Measurements from ENCODE around the gene RAPGEF2. TPM values are rescaled to one million over a fixed set of nuclear protein-coding genes. Genes with fewer than 3 reads are reported as not detected.

RAPGEF2 gene
- polyA plus RNA-seq, 1 donor (not counting 4 experiments of a cell fraction or from before 2014, with no cell fraction given), result 23.8 TPM

GRCh38 chr4:159268607-159269006 is 165.7 kb downstream of the RAPGEF2 start:
- Histone ChIP-seq H3K4me3 (ENCODE audit: control insufficient read depth in 2 of 3, extremely low read depth in 1 of 3, insufficient read depth in 2 of 3, low read depth in 1 of 3, low read length in 3 of 3) (no peak overlapping the region), H2AFZ (ENCODE audit: control insufficient read depth, low read length) (no peak overlapping the region), H3K4me2 (ENCODE audit: control insufficient read depth, extremely low read depth, insufficient read depth, low read depth, low read length) (no peak overlapping the region), H3K27me3 (ENCODE audit: control insufficient read depth, extremely low read depth, insufficient read depth, low read length) (no peaks in the 10 kb centered on the region), H3K36me3 (ENCODE audit: control insufficient read depth in 2 of 2, extremely low read depth in 1 of 2, insufficient read depth in 2 of 2, low read length in 2 of 2) (peaks cover 0 to 2% of the 10 kb centered on the region in 2 experiments), H3K79me2 (ENCODE audit: control insufficient read depth, insufficient read depth, low read length) (no peaks in the 10 kb centered on the region), H4K20me1 (ENCODE audit: control insufficient read depth, extremely low read depth, insufficient read depth, low read length) (no peaks in the 10 kb centered on the region), H3K4me1 (ENCODE audit: control insufficient read depth, extremely low read depth, insufficient read depth, low read length) (peaks cover 16% of the 10 kb centered on the region), H3K9me1 (ENCODE audit: control insufficient read depth, extremely low read depth, insufficient read depth, low read length) (no peaks in the 10 kb centered on the region), H3K27ac (ENCODE audit: control insufficient read depth, insufficient read depth, low read length) (no peak overlapping the region), H3K9ac (ENCODE audit: control insufficient read depth, extremely low read depth, insufficient read depth, low read length) (no peak overlapping the region), H3K9me3 (ENCODE audit: control insufficient read depth, low read depth, low read length) (no peaks in the 10 kb centered on the region)
- DNase-seq (ENCODE audit: low read depth, low spot score), result no peak
- TF ChIP-seq CTCF (optimal IDR thresholded peaks at IDR 0.05 in 1 of 3, IDR thresholded peaks at IDR 0.05 in 1 of 3, conservative IDR thresholded peaks at IDR 0.05 in 1 of 3; ENCODE audit: extremely low read depth in 1 of 3, insufficient read depth in 2 of 3, low read length in 3 of 3), result no peak
- TF ChIP-seq EZH2 (IDR thresholded peaks at IDR 0.05; ENCODE audit: low read length), result no peak
- dilution Hi-C loops (cut with MboI; ENCODE audit: extremely low pct_ligation_motif_present, low sequenced_read_pairs), result no loop called here
- FAIRE-seq, result no peak

GRCh38 chr4:159269116-159269515 is 166.2 kb downstream of the RAPGEF2 start:
- TF ChIP-seq CTCF (optimal IDR thresholded peaks at IDR 0.05 in 1 of 3, IDR thresholded peaks at IDR 0.05 in 1 of 3, conservative IDR thresholded peaks at IDR 0.05 in 1 of 3; ENCODE audit: extremely low read depth in 1 of 3, insufficient read depth in 2 of 3, low read length in 3 of 3), result no peak
- no peak for TF ChIP-seq EZH2 (IDR thresholded peaks at IDR 0.05; ENCODE audit: low read length)
- H3K79me2 ChIP-seq (ENCODE audit: control insufficient read depth, insufficient read depth, low read length), result no peaks in the 10 kb centered on the region
- no peak overlapping the region for H3K4me2 ChIP-seq (ENCODE audit: control insufficient read depth, extremely low read depth, insufficient read depth, low read depth, low read length)
- dilution Hi-C loops (cut with MboI; ENCODE audit: extremely low pct_ligation_motif_present, low sequenced_read_pairs), result no loop called here
- no peaks in the 10 kb centered on the region for H3K9me3 ChIP-seq (ENCODE audit: control insufficient read depth, low read depth, low read length)
- H3K4me3 ChIP-seq (ENCODE audit: control insufficient read depth in 2 of 3, extremely low read depth in 1 of 3, insufficient read depth in 2 of 3, low read depth in 1 of 3, low read length in 3 of 3), result no peak overlapping the region
- peaks cover 16% of the 10 kb centered on the region for H3K4me1 ChIP-seq (ENCODE audit: control insufficient read depth, extremely low read depth, insufficient read depth, low read length)
- no peak overlapping the region for H3K9ac ChIP-seq (ENCODE audit: control insufficient read depth, extremely low read depth, insufficient read depth, low read length)
- H3K27me3 ChIP-seq (ENCODE audit: control insufficient read depth, extremely low read depth, insufficient read depth, low read length), result no peaks in the 10 kb centered on the region
- no peaks in the 10 kb centered on the region for H3K9me1 ChIP-seq (ENCODE audit: control insufficient read depth, extremely low read depth, insufficient read depth, low read length)
- DNase-seq (ENCODE audit: low read depth, low spot score) (no peak), FAIRE-seq (no peak)
- H2AFZ ChIP-seq (ENCODE audit: control insufficient read depth, low read length), result no peak overlapping the region
- no peak overlapping the region for H3K27ac ChIP-seq (ENCODE audit: control insufficient read depth, insufficient read depth, low read length)
- H4K20me1 ChIP-seq (ENCODE audit: control insufficient read depth, extremely low read depth, insufficient read depth, low read length), result no peaks in the 10 kb centered on the region
- peaks cover 0 to 2% of the 10 kb centered on the region in 2 experiments for H3K36me3 ChIP-seq (ENCODE audit: control insufficient read depth in 2 of 2, extremely low read depth in 1 of 2, insufficient read depth in 2 of 2, low read length in 2 of 2)

Measured in keratinocyte (primary cell).